ENCODE measurements around the gene SEZ6L.

DNA sequence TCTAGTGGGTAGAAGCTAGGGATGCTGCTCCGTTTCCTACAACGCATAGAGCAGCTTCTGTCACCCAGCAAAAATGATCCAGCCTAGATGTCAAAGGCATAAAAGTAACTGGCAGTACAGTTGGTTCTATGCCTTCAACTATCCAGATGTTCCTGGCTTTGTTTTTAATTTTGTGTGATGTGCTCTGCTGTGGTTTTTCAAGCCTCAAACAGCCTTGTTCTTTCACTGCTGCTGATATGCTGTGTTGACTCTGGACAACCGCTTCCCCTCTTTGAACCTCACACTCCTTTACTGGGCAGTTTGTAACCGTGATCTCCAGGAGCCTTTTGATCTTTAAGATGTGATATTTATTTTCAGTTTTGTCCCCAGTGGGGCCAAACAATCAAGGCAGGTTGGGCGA is 116.4 kb downstream of the SEZ6L start:
- TF ChIP-seq, protein P1, sequence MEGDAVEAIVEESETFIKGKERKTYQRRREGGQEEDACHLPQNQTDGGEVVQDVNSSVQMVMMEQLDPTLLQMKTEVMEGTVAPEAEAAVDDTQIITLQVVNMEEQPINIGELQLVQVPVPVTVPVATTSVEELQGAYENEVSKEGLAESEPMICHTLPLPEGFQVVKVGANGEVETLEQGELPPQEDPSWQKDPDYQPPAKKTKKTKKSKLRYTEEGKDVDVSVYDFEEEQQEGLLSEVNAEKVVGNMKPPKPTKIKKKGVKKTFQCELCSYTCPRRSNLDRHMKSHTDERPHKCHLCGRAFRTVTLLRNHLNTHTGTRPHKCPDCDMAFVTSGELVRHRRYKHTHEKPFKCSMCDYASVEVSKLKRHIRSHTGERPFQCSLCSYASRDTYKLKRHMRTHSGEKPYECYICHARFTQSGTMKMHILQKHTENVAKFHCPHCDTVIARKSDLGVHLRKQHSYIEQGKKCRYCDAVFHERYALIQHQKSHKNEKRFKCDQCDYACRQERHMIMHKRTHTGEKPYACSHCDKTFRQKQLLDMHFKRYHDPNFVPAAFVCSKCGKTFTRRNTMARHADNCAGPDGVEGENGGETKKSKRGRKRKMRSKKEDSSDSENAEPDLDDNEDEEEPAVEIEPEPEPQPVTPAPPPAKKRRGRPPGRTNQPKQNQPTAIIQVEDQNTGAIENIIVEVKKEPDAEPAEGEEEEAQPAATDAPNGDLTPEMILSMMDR (IDR thresholded peaks at IDR 0.05) = no peak
- TF ChIP-seq POLR2AphosphoS5 (IDR thresholded peaks at IDR 0.05) = no peak
- no peak for TF ChIP-seq EP300 (IDR thresholded peaks at IDR 0.05)
- TF ChIP-seq POLR2A (IDR thresholded peaks at IDR 0.05) = no peak
